WTC11 (cell line): ENCODE results near the gene NT5DC4.

Source experiments
- CTCF ChIP-seq: fragments of 200-600 bp; IDR thresholded peaks from 2 replicates; pipeline ENCODE4 v1.8.0; 2022; ENCODE audit warnings: antibody characterized with exemption
- E2F1 ChIP-seq: sonication (generic); formaldehyde crosslinking; IDR thresholded peaks from 2 replicates; pipeline ENCODE4 v1.8.0; 2022; ENCODE audit warnings: mild to moderate bottlenecking, missing genetic modification reagents
- EMX1 ChIP-seq: fragments of 250-450 bp; sonication (Bioruptor Pico); IDR thresholded peaks from 2 replicates; pipeline ENCODE4 v1.8.0; 2021; ENCODE audit warnings: mild to moderate bottlenecking
- FOXJ3 ChIP-seq: sonication (generic); formaldehyde crosslinking; IDR thresholded peaks from 2 replicates; pipeline ENCODE4 v1.9.0; 2021; ENCODE audit warnings: missing genetic modification reagents, mild to moderate bottlenecking, borderline replicate concordance
- JUN ChIP-seq: sonication (generic); formaldehyde crosslinking; IDR thresholded peaks from 2 replicates; pipeline ENCODE4 v1.8.0; 2023; ENCODE audit warnings: mild to moderate bottlenecking, missing genetic modification reagents
- KAT7 ChIP-seq: sonication (generic); formaldehyde crosslinking; IDR thresholded peaks from 2 replicates; pipeline ENCODE4 v1.8.1; 2023; ENCODE audit warnings: missing genetic modification reagents, mild to moderate bottlenecking, borderline replicate concordance
- PREB ChIP-seq: sonication (generic); formaldehyde crosslinking; IDR thresholded peaks from 2 replicates; pipeline ENCODE4 v1.8.1; 2022; ENCODE audit warnings: mild to moderate bottlenecking, missing genetic modification reagents, moderate library complexity, borderline replicate concordance
- SOX15 ChIP-seq: fragments of 250-450 bp; sonication (Bioruptor Pico); IDR thresholded peaks from 2 replicates; pipeline ENCODE4 v1.9.0; 2021; ENCODE audit warnings: mild to moderate bottlenecking
- USF2 ChIP-seq: sonication (generic); formaldehyde crosslinking; IDR thresholded peaks from 2 replicates; pipeline ENCODE4 v1.8.1; 2023; ENCODE audit warnings: mild to moderate bottlenecking, missing genetic modification reagents, moderate library complexity
- ZNF263 ChIP-seq: sonication (generic); formaldehyde crosslinking; IDR thresholded peaks from 2 replicates; pipeline ENCODE4 v1.8.1; 2022; ENCODE audit warnings: low read depth, mild to moderate bottlenecking, moderate library complexity, missing genetic modification reagents
- ZNF396 ChIP-seq: fragments of 250-450 bp; sonication (Bioruptor Pico); IDR thresholded peaks from 2 replicates; pipeline ENCODE4 v1.8.0; 2021; ENCODE audit warnings: mild to moderate bottlenecking, moderate library complexity, borderline replicate concordance

DNA sequence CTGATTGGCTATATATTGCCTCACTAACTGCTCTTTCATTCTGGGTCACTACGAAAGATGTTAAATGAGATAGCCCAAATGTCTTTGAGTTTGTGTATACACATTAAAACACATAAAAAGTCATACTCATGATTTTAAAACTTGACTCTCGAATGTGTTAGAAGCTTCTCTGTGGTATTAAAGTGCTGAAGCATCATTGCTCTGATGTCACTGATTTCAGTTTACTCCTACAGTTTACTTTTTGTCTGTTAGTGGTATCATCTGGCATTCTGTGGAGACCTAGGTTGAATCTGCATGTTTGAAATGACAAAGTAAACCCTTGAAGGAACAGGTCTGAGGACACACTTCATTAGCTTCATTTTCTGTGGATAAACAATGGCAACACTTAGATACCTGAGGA, 10.7 kb downstream of the NT5DC4 start:
- no peak for TF ChIP-seq CTCF
- no peak for TF ChIP-seq FOXJ3
- no peak for TF ChIP-seq ZNF263 (CRISPR knock-in tag)
- no peak for TF ChIP-seq PREB (CRISPR knock-in tag)
- TF ChIP-seq USF2 (CRISPR knock-in tag) = no peak
- TF ChIP-seq KAT7 (CRISPR knock-in tag) = no peak
- TF ChIP-seq EMX1 (CRISPR knock-in tag) = no peak
- TF ChIP-seq SOX15 (CRISPR knock-in tag) = no peak
- TF ChIP-seq JUN = no peak
- no peak for TF ChIP-seq ZNF396 (CRISPR knock-in tag)
- TF ChIP-seq E2F1 (CRISPR knock-in tag) = no peak
